Neural progenitor cell (in vitro differentiated cells): ENCODE data around the gene ZBTB26. TPM values are rescaled to one million over a fixed set of nuclear protein-coding genes. Genes with fewer than 3 reads are reported as not detected.
A peak's percentile ranks its signal among the peaks of the same experiment; 100 is the strongest.

Source experiments
- DNase-seq: peaks from one replicate; pipeline ENCODE4 v3.0.0-alpha.2; 2016; ENCODE audit warnings: low spot score
- H2AFZ ChIP-seq: fragments of 200-600 bp; sonication (generic); replicated peaks from 2 replicates; pipeline ENCODE4 v1.6.1; 2016; ENCODE audit warnings: antibody characterized with exemption
- H3F3A ChIP-seq: fragments of 200-600 bp; sonication (generic); 2 replicates; pipeline ENCODE4 v1.6.1; 2016; ENCODE audit warnings: antibody characterized with exemption, low read depth
- H3K27ac ChIP-seq: fragments of 200-600 bp; sonication (generic); 2 replicates; pipeline ENCODE4 v1.5.1; 2016; ENCODE audit warnings: mild to moderate bottlenecking
- H3K27me3 ChIP-seq: fragments of 200-600 bp; sonication (generic); 2 replicates; pipeline ENCODE4 v1.6.1; 2016; ENCODE audit warnings: mild to moderate bottlenecking, moderate library complexity
- H3K36me3 ChIP-seq: fragments of 200-600 bp; sonication (generic); 2 replicates; pipeline ENCODE4 v1.5.1; 2016
- H3K4me1 ChIP-seq: fragments of 200-600 bp; sonication (generic); 2 replicates; pipeline ENCODE4 v1.6.1; 2016; ENCODE audit warnings: mixed run types
- H3K4me2 ChIP-seq: fragments of 200-600 bp; sonication (generic); 2 replicates; pipeline ENCODE4 v1.6.1; 2016
- H3K4me3 ChIP-seq: fragments of 200-600 bp; sonication (generic); 2 replicates; pipeline ENCODE4 v1.5.1; 2016
- H3K79me2 ChIP-seq: fragments of 200-600 bp; sonication (generic); 2 replicates; pipeline ENCODE4 v1.6.1; 2016; ENCODE audit warnings: low read depth
- H3K9ac ChIP-seq: fragments of 200-600 bp; sonication (generic); 2 replicates; pipeline ENCODE4 v1.6.1; 2016
- H3K9me3 ChIP-seq: fragments of 200-600 bp; sonication (generic); 2 replicates; pipeline ENCODE4 v1.5.1; 2016; ENCODE audit warnings: low read depth
- H4K20me1 ChIP-seq: fragments of 200-600 bp; sonication (generic); 2 replicates; pipeline ENCODE4 v1.6.1; 2016; ENCODE audit warnings: low read depth
- H3K27ac Mint-ChIP-seq: 3 replicates; pipeline ENCODE4 v1.8.0; 2021; ENCODE audit warnings: mixed read lengths
- H3K27me3 Mint-ChIP-seq: 2 replicates; pipeline ENCODE4 v1.8.0; 2022; ENCODE audit warnings: low read depth, mild to moderate bottlenecking, inconsistent platforms, moderate library complexity, mixed read lengths; ENCODE audit not compliant: insufficient read depth
- H3K36me3 Mint-ChIP-seq: 3 replicates; pipeline ENCODE4 v1.8.0; 2021; ENCODE audit warnings: mixed read lengths
- H3K4me1 Mint-ChIP-seq: 3 replicates; pipeline ENCODE4 v1.8.0; 2021; ENCODE audit warnings: mixed read lengths
- H3K4me3 Mint-ChIP-seq: 3 replicates; pipeline ENCODE4 v1.8.0; 2021; ENCODE audit warnings: mild to moderate bottlenecking, moderate library complexity, mixed read lengths
- H3K9me3 Mint-ChIP-seq: 3 replicates; pipeline ENCODE4 v1.8.0; 2020; ENCODE audit warnings: mixed read lengths
- CTCF ChIP-seq: fragments of 200-600 bp; sonication (generic); IDR thresholded peaks from 2 replicates; pipeline ENCODE4 v1.5.1; 2017; ENCODE audit warnings: antibody characterized with exemption, mild to moderate bottlenecking
- EZH2 ChIP-seq: fragments of 200-600 bp; sonication (generic); IDR thresholded peaks from 2 replicates; pipeline ENCODE4 v1.6.1; 2017; ENCODE audit warnings: antibody characterized with exemption, mild to moderate bottlenecking, moderate library complexity
- EZH2phosphoT487 ChIP-seq: fragments of 200-600 bp; sonication (generic); IDR thresholded peaks from 2 replicates; pipeline ENCODE4 v1.6.1; 2017; ENCODE audit warnings: antibody characterized with exemption
- total RNA-seq: library from RNA; depleted of rRNA; stranded (reverse); fragments of >200 nt; gene quantifications from 2 replicates; pipeline ENCODE4 v1.2.3, GENCODE V29; 2015; ENCODE audit warnings: low replicate concordance

Gene ZBTB26
- total RNA-seq, 1 donor from 2014 or later: 15.5 TPM

DNA sequence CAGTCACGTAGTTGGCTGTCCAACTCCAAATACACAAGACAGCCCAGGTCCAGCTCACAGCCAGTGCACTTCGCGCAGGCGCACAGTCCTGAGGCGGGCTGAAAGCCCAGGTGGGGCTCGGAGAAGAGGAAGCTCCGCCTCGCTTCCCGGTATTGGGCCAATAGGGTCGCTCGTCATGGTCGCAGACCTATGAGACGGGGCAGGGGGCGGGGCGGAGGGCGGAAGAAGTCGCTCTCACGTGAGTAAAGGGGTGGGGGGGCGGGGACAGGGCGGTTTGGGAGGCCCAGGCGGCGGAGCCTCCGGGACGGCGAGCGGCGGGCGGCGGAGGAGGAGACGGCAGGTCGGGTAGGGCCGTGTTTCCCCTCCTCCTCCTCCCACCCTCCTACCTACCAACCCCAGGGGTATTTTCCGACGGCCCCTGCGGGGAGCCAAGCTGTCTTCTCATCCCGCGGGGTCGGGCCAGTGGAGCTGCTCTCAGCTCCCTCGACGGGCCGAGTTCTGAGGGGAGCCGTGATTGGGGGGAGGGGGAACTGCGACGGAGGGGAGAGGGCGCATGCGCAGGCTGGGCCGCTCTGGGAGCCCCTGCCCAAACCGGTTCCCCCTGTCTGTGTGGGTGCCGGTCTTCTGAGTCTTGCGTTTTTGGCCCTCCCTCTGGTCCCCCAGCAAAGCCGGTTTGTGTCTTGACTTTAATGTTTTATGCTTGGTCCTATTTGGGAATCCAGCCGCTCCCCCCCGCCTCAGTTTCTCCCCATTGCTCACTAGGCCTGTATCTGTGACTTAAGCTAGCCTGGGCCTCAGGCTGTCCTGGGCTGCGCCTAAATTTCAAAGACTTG is 9.7 kb upstream of the ZBTB26 start, which contains the start of gene RABGAP1:
TSS of gene RABGAP1 (plus strand) at position 272 of the 833 bp plus-strand sequence. CDS start 16,040 bp downstream, outside the sequence.
- peaks cover 59% of the 10 kb centered on the region for H3K79me2 ChIP-seq

GRCh38 chr9:122940454-122940748 is 9.1 kb upstream of the ZBTB26 start:
- Histone ChIP-seq H3K27me3 (no peaks in the 10 kb centered on the region), H3K79me2 (peaks cover 59% of the 10 kb centered on the region), H3K9ac (peak overlapping the region; percentile 17)

More for the DNA sequence above, 9.7 kb upstream of the ZBTB26 start, which contains the start of gene RABGAP1:
- Histone ChIP-seq H3K4me2 (peak within 1 kb of the TSS; percentile 96), H3K36me3 (no peaks in the 10 kb centered on the region), H3K4me3 (peak within 1 kb of the TSS; percentile 82), H3K27me3 (no peaks in the 10 kb centered on the region), H4K20me1 (peaks cover 43% of the 10 kb centered on the region), H3K9me3 (no peaks in the 10 kb centered on the region), H3K9ac (peak within 1 kb of the TSS; percentile 87), H3K4me1 (peaks cover 13% of the 10 kb centered on the region), H3F3A (peaks cover 26% of the 10 kb centered on the region), H3K27ac (peak within 1 kb of the TSS; percentile 88), H2AFZ (peak within 1 kb of the TSS; percentile 83)
- Mint-ChIP-seq H3K4me1 (peaks cover 18% of the 10 kb centered on the region), H3K4me3 (peak within 1 kb of the TSS; percentile 94), H3K27ac (peak within 1 kb of the TSS; percentile 82), H3K36me3 (peaks cover 7% of the 10 kb centered on the region), H3K27me3 (peaks cover 2% of the 10 kb centered on the region), H3K9me3 (no peaks in the 10 kb centered on the region)
- DNase-seq: peak; percentile 100
- no peak for TF ChIP-seq CTCF
- TF ChIP-seq EZH2phosphoT487: no peak
- TF ChIP-seq EZH2: no peak

DNA sequence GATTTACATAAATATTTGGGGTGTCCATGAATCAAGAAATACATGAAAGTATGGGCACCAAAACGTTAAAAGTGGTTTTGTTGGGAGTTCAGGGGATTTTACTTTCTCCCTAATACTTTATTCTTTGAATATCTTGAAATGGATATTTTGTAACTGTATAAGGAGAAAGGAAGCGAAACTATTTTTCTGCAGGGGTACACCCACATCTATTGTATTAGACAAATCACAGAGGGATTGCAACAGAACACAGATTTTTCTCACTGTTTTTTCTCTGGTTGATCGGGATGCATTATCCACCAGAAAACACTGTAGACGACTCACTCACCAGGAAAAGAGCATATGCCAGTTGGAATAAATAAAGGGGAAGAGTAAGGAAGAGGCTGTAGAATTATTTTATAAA is 8.3 kb upstream of the ZBTB26 start:
- Mint-ChIP-seq H3K27ac (no peak overlapping the region), H3K36me3 (peaks cover 3% of the 10 kb centered on the region), H3K4me3 (peak overlapping the region; percentile 25), H3K4me1 (peaks cover 15% of the 10 kb centered on the region), H3K9me3 (no peaks in the 10 kb centered on the region), H3K27me3 (peaks cover 2% of the 10 kb centered on the region)
- no peak overlapping the region for H2AFZ ChIP-seq
- peaks cover 59% of the 10 kb centered on the region for H3K79me2 ChIP-seq
- peaks cover 29% of the 10 kb centered on the region for H4K20me1 ChIP-seq
- H3K9ac ChIP-seq: no peak overlapping the region
- no peak overlapping the region for H3K27ac ChIP-seq
- H3K4me3 ChIP-seq: no peak overlapping the region
- no peaks in the 10 kb centered on the region for H3K9me3 ChIP-seq
- peaks cover 26% of the 10 kb centered on the region for H3F3A ChIP-seq
- no peaks in the 10 kb centered on the region for H3K36me3 ChIP-seq
- H3K4me1 ChIP-seq: peaks cover 10% of the 10 kb centered on the region
- H3K27me3 ChIP-seq: no peaks in the 10 kb centered on the region
- no peak overlapping the region for H3K4me2 ChIP-seq
- TF ChIP-seq EZH2phosphoT487 (no peak), EZH2 (no peak), CTCF (no peak)
- DNase-seq: no peak

More at GRCh38 chr9:122940454-122940748, 9.1 kb upstream of the ZBTB26 start:
- no peak for DNase-seq
- Mint-ChIP-seq H3K4me3 (peak overlapping the region; percentile 94), H3K4me1 (peaks cover 17% of the 10 kb centered on the region), H3K36me3 (peaks cover 5% of the 10 kb centered on the region), H3K27me3 (peaks cover 2% of the 10 kb centered on the region), H3K9me3 (no peaks in the 10 kb centered on the region), H3K27ac (peak overlapping the region; percentile 76)
- peaks cover 37% of the 10 kb centered on the region for H4K20me1 ChIP-seq
- H3K9me3 ChIP-seq: no peaks in the 10 kb centered on the region
- no peak for TF ChIP-seq EZH2
- TF ChIP-seq EZH2phosphoT487: no peak
- no peak for TF ChIP-seq CTCF
- H3F3A ChIP-seq: peaks cover 26% of the 10 kb centered on the region
- H2AFZ ChIP-seq: peak overlapping the region; percentile 83
- H3K36me3 ChIP-seq: no peaks in the 10 kb centered on the region
- H3K4me3 ChIP-seq: peak overlapping the region; percentile 82
- H3K4me1 ChIP-seq: peaks cover 11% of the 10 kb centered on the region
- peak overlapping the region; percentile 92 for H3K4me2 ChIP-seq
- H3K27ac ChIP-seq: no peak overlapping the region
